Keratinocyte (primary cell): Measurements from ENCODE around the gene CLN6.

Experiments used
- CTCF ChIP-seq, 3 experiments: IDR thresholded peaks in 1 of 3; conservative IDR thresholded peaks in 1 of 3; optimal IDR thresholded peaks in 1 of 3; 2 replicates in 2 of 3; 3 replicates in 1 of 3; pipeline versions ENCODE3 to v1.5.1; 2011; ENCODE audit warnings: low read length in 3 of 3, mild to moderate bottlenecking in 3 of 3, moderate library complexity in 2 of 3, control low read depth in 1 of 3, inconsistent platforms in 1 of 3; ENCODE audit not compliant: insufficient read depth in 2 of 3; ENCODE audit errors: extremely low read depth in 1 of 3
- EZH2 ChIP-seq: IDR thresholded peaks from one replicate; pipeline ENCODE4 v1.6.1; 2012; ENCODE audit warnings: inconsistent platforms, mild to moderate bottlenecking, low read length, moderate library complexity

GRCh38 chr15:68158046-68158628, 71.4 kb downstream of the CLN6 start:
- TF ChIP-seq CTCF (optimal IDR thresholded peaks at IDR 0.05 in 1 of 3, IDR thresholded peaks at IDR 0.05 in 1 of 3, conservative IDR thresholded peaks at IDR 0.05 in 1 of 3; ENCODE audit: extremely low read depth in 1 of 3, insufficient read depth in 2 of 3, low read length in 3 of 3): no peak
- TF ChIP-seq EZH2: no peak
